Thymus (tissue), 11 donors: ENCODE measurements around the gene ARHGAP10. TPM values are rescaled to one million over a fixed set of nuclear protein-coding genes. Genes with fewer than 3 reads are reported as not detected.

Source experiments
- DNase-seq, 9 donors: peaks; one replicate each; pipeline ENCODE4 v3.0.0-alpha.2; 2013; ENCODE audit warnings: low spot score in 9 of 9, low read depth in 6 of 9, missing footprints in 1 of 9
- H3K27ac ChIP-seq, 2 donors: one replicate each; pipeline ENCODE4 v1.5.1; 2013; ENCODE audit warnings: control low read depth in 1 of 2, low read depth in 1 of 2, low read length in 1 of 2, mild to moderate bottlenecking in 1 of 2, moderate library complexity in 1 of 2
- H3K27me3 ChIP-seq, 2 donors: one replicate each; pipeline ENCODE4 v1.5.1; 2013; ENCODE audit warnings: low read length in 1 of 2; ENCODE audit not compliant: control insufficient read depth in 2 of 2, insufficient read depth in 1 of 2
- H3K36me3 ChIP-seq, 2 donors: one replicate each; pipeline ENCODE4 v1.5.1; 2013; ENCODE audit warnings: low read length in 1 of 2, mild to moderate bottlenecking in 1 of 2, moderate library complexity in 1 of 2; ENCODE audit not compliant: control insufficient read depth in 2 of 2, insufficient read depth in 2 of 2
- H3K4me1 ChIP-seq, 2 donors: one replicate each; pipeline ENCODE4 v1.5.1; 2013; ENCODE audit warnings: low read length in 2 of 2; ENCODE audit not compliant: control insufficient read depth in 2 of 2, insufficient read depth in 2 of 2
- H3K4me3 ChIP-seq, 2 donors: one replicate each; pipeline ENCODE4 v1.5.1; 2013; ENCODE audit warnings: low read length in 2 of 2, control low read depth in 1 of 2, mild to moderate bottlenecking in 1 of 2
- H3K9me3 ChIP-seq, 2 donors: one replicate each; pipeline ENCODE4 v1.5.1; 2013; ENCODE audit warnings: low read length in 1 of 2, mild to moderate bottlenecking in 1 of 2; ENCODE audit not compliant: control insufficient read depth in 2 of 2, insufficient read depth in 1 of 2
- WGBS: extraction: QIAGEN DNeasy Blood & Tissue Kit; methylation state at CpG from one replicate; pipeline ENCODE4 v1.1.7; 2013; 5-methylcytosine and 5-hydroxymethylcytosine counted together
- polyA plus RNA-seq: library from polyadenylated mRNA; stranded (reverse); fragments of 200-250 nt; gene quantifications from one replicate; pipeline ENCODE4 v1.2.3, GENCODE V29; 2013
- total RNA-seq: library from RNA; stranded (reverse); fragments of 120-200 nt; gene quantifications from one replicate; pipeline ENCODE4 v1.2.4, GENCODE V29; 2013
- donor health status: healthy.

Gene ARHGAP10
- total and polyA plus RNA-seq, 2 donors, result 11.8 to 13.4 TPM

DNA sequence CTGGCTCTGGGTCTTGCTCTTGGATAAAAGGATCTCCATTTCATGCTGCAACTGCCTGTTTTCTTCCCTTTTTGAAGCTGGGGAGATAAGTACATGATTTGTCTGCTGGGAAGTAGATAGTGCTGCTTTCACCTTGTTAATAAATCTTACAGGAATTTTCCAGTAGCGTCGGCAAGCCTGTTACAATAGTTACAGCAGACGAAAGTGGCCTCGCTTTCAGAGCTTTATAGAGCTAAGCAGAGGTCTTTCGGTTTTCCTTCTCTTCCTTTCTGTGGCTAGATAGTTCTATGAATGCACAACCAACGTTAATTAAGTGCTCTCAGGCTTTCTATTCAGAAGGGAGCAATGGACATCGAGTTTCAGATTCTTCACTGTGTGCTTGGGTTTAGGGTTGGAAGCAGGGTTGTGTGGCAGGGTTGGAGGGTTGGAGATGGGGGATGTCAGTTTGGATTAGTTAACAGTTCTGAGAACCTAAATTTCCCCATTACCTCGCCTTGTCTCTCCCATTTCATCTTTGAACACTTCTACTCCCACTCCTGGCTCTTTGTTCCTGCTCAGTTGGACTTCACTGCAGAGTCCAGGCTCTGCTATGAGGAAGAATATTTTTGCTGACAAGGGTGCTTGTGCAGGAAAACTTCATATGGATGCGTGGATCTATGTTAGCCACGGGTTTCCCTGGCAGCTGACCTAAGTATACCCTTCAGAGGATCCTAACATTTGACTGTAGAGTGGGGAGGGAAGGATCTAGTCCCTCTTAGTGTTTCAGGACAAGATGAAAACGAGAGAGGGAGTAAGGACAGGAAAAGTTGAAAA, 237.9 kb downstream of the ARHGAP10 start:
- Histone ChIP-seq H3K9me3 (no peaks in the 10 kb centered on the region), H3K36me3 (peaks cover 0 to 4% of the 10 kb centered on the region in 2 donors), H3K4me1 (no peaks in the 10 kb centered on the region), H3K27me3 (no peaks in the 10 kb centered on the region), H3K27ac (no peak overlapping the region), H3K4me3 (no peak overlapping the region)
- no peak for DNase-seq
- 55% methylated on average over 11 of the region's 11 CpGs for WGBS

DNA sequence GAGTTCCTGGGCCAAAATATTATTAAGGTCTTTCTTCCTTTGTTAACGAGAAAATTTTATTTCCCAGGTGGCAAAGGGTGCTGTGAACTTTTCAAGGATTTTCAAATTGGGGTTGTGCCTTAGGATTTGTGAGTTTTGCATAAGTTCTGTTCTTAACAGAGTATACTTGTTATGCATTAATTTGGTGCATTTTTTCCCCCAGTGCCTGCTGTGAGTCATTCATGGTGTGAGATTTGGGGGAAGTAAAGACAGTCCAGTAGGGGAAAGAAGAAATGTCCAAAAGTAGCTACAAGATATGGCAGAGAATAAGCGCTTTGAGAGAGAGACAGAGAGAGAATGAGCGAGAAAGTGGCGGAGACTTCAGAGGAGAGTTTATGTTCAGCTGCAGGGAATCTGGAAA, 239.2 kb downstream of the ARHGAP10 start:
- 96% methylated on average over 4 of the region's 4 CpGs for WGBS
- Histone ChIP-seq H3K27me3 (no peaks in the 10 kb centered on the region), H3K4me1 (no peaks in the 10 kb centered on the region), H3K36me3 (peaks cover 0 to 4% of the 10 kb centered on the region in 2 donors), H3K27ac (no peak overlapping the region), H3K9me3 (no peaks in the 10 kb centered on the region), H3K4me3 (no peak overlapping the region)
- DNase-seq, result no peak

DNA sequence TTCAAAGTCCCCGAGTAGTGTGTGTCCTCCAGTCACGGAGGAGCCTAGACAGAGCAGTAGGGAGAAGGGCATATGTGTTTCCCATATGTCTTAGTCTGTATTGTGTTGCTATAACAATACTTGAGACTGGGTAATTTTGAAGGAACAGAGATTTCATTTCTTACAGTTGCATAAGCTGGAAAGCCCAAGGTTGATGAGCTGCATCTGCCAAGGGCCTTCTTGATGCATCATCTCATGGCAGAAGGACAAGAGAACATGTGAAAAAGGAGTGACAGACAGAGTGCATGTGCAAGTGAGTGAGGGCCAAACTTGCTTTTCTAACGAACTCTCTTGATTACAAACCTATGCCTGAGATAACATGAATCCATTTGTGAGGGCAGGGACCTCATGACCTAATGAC, 243.4 kb downstream of the ARHGAP10 start:
- H3K4me3 ChIP-seq, result no peak overlapping the region
- H3K9me3 ChIP-seq, result no peaks in the 10 kb centered on the region
- no peak for DNase-seq
- WGBS, result over 99% methylated on average over 3 of the region's 3 CpGs
- no peak overlapping the region for H3K27ac ChIP-seq
- H3K36me3 ChIP-seq, result no peaks in the 10 kb centered on the region
- H3K27me3 ChIP-seq, result no peaks in the 10 kb centered on the region
- no peaks in the 10 kb centered on the region for H3K4me1 ChIP-seq

DNA sequence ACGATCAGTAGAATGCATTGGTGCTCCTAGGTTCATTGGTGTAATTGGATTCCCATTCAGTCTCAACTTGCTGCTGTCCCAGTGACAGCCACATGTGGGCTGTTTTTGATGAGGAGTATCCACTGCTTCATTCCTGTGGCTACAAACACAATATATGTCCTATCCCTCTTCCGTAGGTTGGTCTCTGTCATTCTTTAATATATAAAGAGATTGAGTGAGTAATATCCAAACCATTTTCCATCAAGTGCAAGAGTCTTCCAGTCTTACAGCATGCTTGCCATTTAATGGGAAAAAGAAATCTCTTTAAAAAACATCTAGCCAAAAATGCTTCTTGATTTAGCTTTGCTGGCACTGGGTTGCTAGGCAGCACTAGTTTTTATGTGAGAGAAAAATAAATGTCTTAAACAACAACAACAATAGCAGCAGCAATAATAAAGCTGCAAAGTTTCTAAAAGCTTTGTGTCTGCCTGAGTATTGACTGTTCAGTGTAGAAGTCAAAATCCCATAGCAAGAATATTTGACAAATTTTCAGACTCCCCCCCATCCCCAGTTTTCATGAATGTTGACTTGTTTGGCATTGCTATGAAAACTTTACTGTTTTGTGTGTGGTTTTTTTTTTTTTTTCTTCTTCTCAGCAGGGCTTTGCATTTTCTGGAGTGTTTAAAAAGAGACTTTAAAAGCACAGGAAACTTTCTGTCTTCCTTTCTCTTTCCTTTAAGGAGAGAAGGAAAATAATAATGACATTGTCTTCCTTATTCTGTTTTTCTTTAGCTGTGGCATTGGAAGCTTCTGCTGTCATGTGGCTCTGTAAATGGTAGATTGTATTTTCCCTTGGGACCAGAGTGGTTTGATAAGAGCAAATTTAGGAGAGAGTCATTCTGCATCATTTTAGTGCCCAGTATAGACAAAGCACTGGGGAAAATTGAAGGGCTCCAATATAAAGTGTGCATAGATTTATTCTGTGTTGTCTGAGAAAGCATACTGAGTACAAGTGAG, 244.3 kb downstream of the ARHGAP10 start:
- Histone ChIP-seq H3K27me3 (no peaks in the 10 kb centered on the region), H3K27ac (no peak overlapping the region), H3K4me3 (no peak overlapping the region), H3K36me3 (no peaks in the 10 kb centered on the region), H3K4me1 (no peaks in the 10 kb centered on the region), H3K9me3 (no peaks in the 10 kb centered on the region)
- over 99% methylated on average over 2 of the region's 2 CpGs for WGBS
- no peak for DNase-seq

DNA sequence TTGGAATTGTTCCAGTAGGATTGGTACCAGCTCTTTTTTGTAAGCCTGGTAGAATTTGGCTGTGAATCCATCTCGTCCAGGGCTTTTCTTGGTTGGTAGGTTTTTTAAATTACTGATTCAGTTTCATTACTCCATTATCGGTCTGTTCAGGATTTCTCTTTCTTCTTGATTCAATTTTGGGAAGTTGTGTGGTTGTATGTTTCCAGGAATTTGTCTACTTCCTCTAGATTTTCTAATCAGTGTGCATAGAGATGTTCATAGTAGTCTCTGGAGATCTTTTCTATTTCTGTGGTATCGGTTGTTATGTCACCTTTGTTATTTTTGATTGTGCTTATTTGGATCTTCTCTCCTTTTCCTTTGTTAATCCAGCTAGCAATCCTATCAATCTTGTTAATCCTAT, 248.7 kb downstream of the ARHGAP10 start:
- DNase-seq, result no peak
- Histone ChIP-seq H3K4me1 (no peaks in the 10 kb centered on the region), H3K36me3 (no peaks in the 10 kb centered on the region), H3K9me3 (peaks cover 0 to 6% of the 10 kb centered on the region in 2 donors), H3K27ac (no peak overlapping the region), H3K27me3 (no peaks in the 10 kb centered on the region), H3K4me3 (no peak overlapping the region)
- WGBS, result 78% methylated on average over 3 of the region's 3 CpGs

DNA sequence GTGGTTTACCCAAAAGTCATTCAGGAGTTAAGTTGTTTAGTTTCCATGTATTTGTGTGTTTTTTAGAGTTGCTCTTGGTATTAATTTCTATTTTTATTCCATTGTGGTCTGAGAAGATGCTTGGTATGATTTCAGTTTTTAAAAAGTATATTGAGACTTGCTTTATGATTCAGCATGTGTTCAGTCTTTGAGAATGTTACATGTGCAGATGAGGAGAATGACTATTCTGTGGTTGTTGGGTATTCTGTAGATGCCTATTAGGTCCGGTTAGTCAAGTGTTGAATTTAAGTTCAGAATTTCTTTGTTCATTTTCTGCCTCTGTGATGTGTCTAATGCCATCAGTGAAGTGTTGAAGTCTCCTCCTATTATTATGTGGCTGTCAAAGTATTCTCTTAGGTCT, 249.4 kb downstream of the ARHGAP10 start:
- Histone ChIP-seq H3K27ac (no peak overlapping the region), H3K9me3 (peaks cover 0 to 6% of the 10 kb centered on the region in 2 donors), H3K36me3 (no peaks in the 10 kb centered on the region), H3K27me3 (no peaks in the 10 kb centered on the region), H3K4me1 (no peaks in the 10 kb centered on the region), H3K4me3 (no peak overlapping the region)
- WGBS, result 100% methylated on average over 1 of the region's 1 CpG
- no peak for DNase-seq

DNA sequence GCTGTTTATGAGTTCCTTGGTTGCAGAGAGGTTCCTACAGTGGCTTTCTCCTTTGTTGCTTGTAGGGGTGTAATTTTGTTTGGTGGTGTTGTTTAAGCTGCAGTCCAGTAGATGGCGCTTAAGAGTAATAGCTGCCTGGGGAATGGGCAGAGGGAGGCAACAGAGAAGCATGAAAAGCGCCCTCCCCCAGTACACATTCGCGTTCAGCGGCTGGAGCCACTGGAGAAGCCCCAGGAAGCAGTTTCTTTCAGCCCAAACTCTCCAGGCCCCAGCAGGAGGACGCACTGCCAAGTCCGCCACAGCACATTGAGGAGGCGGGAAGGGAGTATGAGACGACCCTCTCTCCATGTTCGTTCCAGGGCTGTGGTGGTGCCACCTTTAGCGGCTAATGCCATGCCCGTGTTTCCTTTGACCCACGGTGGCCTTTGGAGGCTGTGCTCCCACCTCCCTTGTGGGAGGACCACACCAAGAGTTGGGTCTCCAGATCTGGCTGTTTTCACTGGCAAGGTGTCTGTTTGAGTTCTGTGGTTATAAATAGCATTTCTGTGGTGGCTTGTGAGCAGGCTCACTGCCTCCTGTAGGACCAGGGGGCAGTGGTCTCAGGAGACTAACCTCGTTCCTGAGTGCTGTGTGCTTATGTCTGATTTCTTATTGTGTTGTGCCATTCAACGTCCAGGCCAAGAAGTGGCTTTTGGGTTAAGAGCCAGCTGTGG, 252.3 kb downstream of the ARHGAP10 start:
- WGBS, result 89% methylated on average over 15 of the region's 15 CpGs
- Histone ChIP-seq H3K4me3 (no peak overlapping the region), H3K27ac (no peak overlapping the region), H3K36me3 (no peaks in the 10 kb centered on the region), H3K27me3 (no peaks in the 10 kb centered on the region), H3K9me3 (peaks cover 0 to 6% of the 10 kb centered on the region in 2 donors), H3K4me1 (no peaks in the 10 kb centered on the region)
- DNase-seq, result peak in 7 of 9 donors; percentile 13 to 44 (median 22)

DNA sequence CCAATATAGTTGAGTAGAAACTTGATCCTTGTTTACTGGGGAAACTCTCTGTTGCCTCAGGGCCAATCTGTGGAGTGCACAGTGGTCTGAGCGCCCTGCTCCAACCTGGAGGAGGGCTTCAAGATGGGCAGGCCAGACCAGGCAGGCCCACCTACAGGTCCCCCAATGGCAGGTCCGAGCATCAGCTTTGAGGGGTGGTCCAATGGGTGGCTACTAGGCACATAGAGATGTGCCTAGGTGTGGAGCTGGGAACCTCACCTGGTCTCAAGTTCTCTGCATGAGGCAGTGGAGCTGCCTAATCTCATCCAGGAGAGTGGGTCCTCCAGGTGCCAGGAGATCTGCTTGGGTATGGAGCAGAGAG, 252.9 kb downstream of the ARHGAP10 start:
- no peak for DNase-seq
- Histone ChIP-seq H3K27me3 (no peaks in the 10 kb centered on the region), H3K4me3 (no peak overlapping the region), H3K4me1 (no peaks in the 10 kb centered on the region), H3K27ac (no peak overlapping the region), H3K36me3 (no peaks in the 10 kb centered on the region), H3K9me3 (peaks cover 0 to 6% of the 10 kb centered on the region in 2 donors)
- 99% methylated on average over 2 of the region's 2 CpGs for WGBS
